ENCODE measurements around the gene SF3B5. TPM values are rescaled to one million over a fixed set of nuclear protein-coding genes. Genes with fewer than 3 reads are reported as not detected.

SF3B5 gene
- total RNA-seq, 6 experiments from 2014 or later: 59.2 to 206 (median 70.6) TPM

- WGBS (ENCODE audit: insufficient coverage, low coverage, low lambda C conversion rate, missing lambda C conversion rate): 88% methylated on average over 1 of the region's 1 CpG
- Histone ChIP-seq H3K27me3 (no peaks in the 10 kb centered on the region), H3K27ac (no peak overlapping the region), H3K4me3 (no peak overlapping the region), H3K9me3 (no peaks in the 10 kb centered on the region), H3K4me1 (no peaks in the 10 kb centered on the region), H3K36me3 (no peaks in the 10 kb centered on the region)
- intact Hi-C loops (cut with DNase I): no loop called here
- ATAC-seq (no peak), DNase-seq (no peak)
- TF ChIP-seq CTCF (IDR thresholded peaks at IDR 0.05) (no peak), POLR2A (IDR thresholded peaks at IDR 0.05) (no peak)
Measured at GRCh38 chr6:144075875-144076274, 19.5 kb downstream of the SF3B5 start.

GRCh38 chr6:144075187-144075586 is 20.2 kb downstream of the SF3B5 start:
- Histone ChIP-seq H3K9me3 (no peaks in the 10 kb centered on the region), H3K36me3 (no peaks in the 10 kb centered on the region), H3K27me3 (no peaks in the 10 kb centered on the region), H3K4me1 (no peaks in the 10 kb centered on the region), H3K4me3 (no peak overlapping the region), H3K27ac (no peak overlapping the region)
- DNase-seq (no peak), ATAC-seq (no peak)
- intact Hi-C loops (cut with DNase I): no loop called here
- whole genome bisulfite sequencing (ENCODE audit: insufficient coverage, low coverage, low lambda C conversion rate, missing lambda C conversion rate): 65% methylated on average over 3 of the region's 3 CpGs
- TF ChIP-seq POLR2A (IDR thresholded peaks at IDR 0.05): no peak
- no peak for TF ChIP-seq CTCF (IDR thresholded peaks at IDR 0.05)

GRCh38 chr6:144073024-144073423 is 22.3 kb downstream of the SF3B5 start:
- Histone ChIP-seq H3K36me3 (no peaks in the 10 kb centered on the region), H3K4me3 (no peak overlapping the region), H3K9me3 (no peaks in the 10 kb centered on the region), H3K4me1 (no peaks in the 10 kb centered on the region), H3K27me3 (no peaks in the 10 kb centered on the region), H3K27ac (no peak overlapping the region)
- intact Hi-C loops (cut with DNase I): no loop called here
- ATAC-seq (no peak), DNase-seq (no peak)
- TF ChIP-seq POLR2A (IDR thresholded peaks at IDR 0.05): no peak
- TF ChIP-seq CTCF (IDR thresholded peaks at IDR 0.05): no peak
- whole genome bisulfite sequencing (ENCODE audit: insufficient coverage, low coverage, low lambda C conversion rate, missing lambda C conversion rate): 85% methylated on average over 3 of the region's 3 CpGs

GRCh38 chr6:144069506-144069905 is 25.9 kb downstream of the SF3B5 start:
- no peaks in the 10 kb centered on the region for H3K27me3 ChIP-seq
- no peak for DNase-seq
- H3K27ac ChIP-seq: no peak overlapping the region
- no peak for ATAC-seq
- H3K4me1 ChIP-seq: peaks cover 0 to 5% (median 0%) of the 10 kb centered on the region in 4 donors
- no peaks in the 10 kb centered on the region for H3K9me3 ChIP-seq
- no peak for TF ChIP-seq POLR2A (IDR thresholded peaks at IDR 0.05)
- no peak for TF ChIP-seq CTCF (IDR thresholded peaks at IDR 0.05)
- H3K4me3 ChIP-seq: no peak overlapping the region
- H3K36me3 ChIP-seq: no peaks in the 10 kb centered on the region
- intact Hi-C loops (cut with DNase I): no loop called here
- WGBS (ENCODE audit: insufficient coverage, low coverage, low lambda C conversion rate, missing lambda C conversion rate): 74% methylated on average over 3 of the region's 3 CpGs

- DNase-seq (no peak), ATAC-seq (no peak)
- no peaks in the 10 kb centered on the region for H3K9me3 ChIP-seq
- H3K27me3 ChIP-seq: no peaks in the 10 kb centered on the region
- peaks cover 0 to 5% (median 0%) of the 10 kb centered on the region in 4 donors for H3K4me1 ChIP-seq
- H3K27ac ChIP-seq: no peak overlapping the region
- TF ChIP-seq POLR2A (IDR thresholded peaks at IDR 0.05): no peak
- TF ChIP-seq CTCF (IDR thresholded peaks at IDR 0.05): no peak
- WGBS (ENCODE audit: insufficient coverage, low coverage, low lambda C conversion rate, missing lambda C conversion rate): 80% methylated on average over 3 of the region's 3 CpGs
- intact Hi-C loops (cut with DNase I): no loop called here
- H3K4me3 ChIP-seq: no peak overlapping the region
- no peaks in the 10 kb centered on the region for H3K36me3 ChIP-seq
Measured at GRCh38 chr6:144068794-144069193, 26.6 kb downstream of the SF3B5 start.

Data from right lobe of liver (tissue), 6 donors.